Activated T-cell treated with anti-CD3 and anti-CD28 coated beads for 4 hours (primary cell): ENCODE measurements around the gene MTCH2.

Experiments
- DNase-seq: peaks from one replicate; pipeline ENCODE4 v3.0.0-alpha.2; 2020

MTCH2 gene

DNA sequence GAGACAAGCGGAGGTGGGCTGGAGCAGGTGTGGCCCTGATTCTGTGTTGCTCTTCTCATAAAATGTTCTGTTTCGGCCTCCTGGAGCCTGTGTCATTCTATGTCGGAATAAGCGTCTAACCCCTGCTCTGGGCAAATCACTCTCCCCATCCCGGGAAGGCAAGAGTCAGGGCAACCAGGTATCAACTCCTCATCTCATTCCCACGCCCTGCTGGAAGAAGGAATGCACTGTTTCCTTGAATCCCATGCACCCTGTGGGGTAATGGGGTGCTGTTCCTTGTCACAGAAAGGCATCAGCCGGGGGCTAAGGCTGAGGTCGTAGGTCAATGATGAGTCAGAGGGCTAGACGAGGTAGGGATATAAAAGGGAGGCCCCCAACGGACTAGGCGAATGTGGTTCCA lies 53.2 kb downstream of the MTCH2 start:
- DNase-seq, result no peak

DNA sequence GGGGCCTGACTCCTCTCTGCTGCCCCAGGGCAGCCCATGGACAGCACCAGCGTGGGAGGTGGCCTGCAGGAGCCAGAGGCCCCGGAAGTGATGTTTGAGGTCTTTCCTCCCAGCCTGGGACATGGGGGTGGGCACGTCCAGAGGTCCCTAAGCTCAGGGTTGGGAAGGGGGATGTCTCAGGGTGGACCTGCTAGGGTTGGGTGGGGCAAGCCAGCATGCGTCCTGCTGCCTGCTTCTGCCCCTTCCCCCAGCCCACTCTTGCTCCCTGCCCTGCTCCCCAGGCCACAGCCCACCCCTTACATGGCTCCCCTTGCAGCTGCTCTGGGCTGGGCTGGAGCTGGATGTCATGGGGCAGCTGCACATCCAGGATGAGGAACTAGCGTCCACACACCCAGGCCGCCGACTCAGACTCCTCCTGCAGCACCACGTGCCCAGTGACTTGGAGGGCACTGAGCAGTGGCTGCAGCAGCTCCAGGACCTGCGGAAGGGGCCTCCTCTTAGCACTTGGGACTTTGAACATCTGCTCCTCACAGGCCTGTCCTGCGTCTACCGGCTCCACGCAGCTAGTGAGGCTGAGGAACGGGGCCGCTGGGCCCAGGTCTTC lies 54.5 kb downstream of the MTCH2 start:
- DNase-seq, result no peak

DNA sequence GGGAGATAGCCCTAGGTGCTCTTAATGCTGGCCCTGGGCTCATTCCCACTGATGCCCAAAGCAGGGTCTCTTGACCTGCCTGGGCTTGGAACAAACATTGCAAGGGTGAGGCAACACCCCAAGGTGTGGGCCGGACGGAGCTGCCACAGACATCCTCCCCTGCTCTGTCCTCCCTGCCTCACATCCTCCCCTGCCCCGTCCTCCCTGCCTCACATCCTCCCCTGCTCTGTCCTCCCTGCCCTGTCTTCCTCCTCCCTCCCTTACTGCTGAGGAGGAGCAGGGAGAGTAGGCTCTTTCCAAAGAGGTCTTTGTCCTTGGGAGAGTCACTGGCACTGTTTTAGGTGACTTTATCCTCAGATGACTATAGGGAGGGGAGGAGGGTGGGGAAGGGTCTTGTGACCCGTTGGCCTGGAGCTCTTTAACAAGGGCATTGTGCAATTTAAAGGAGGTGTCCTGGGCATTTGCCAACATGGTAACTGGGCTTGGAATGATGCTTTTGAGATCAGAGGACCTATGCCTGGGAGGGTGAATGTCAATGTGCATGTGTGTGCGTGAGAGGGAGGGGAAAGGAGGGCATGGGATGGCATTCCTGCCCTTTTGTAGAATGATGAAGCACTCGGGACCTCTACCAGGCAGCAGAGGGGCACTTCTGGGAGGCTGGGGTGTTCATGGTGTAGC lies 55.2 kb downstream of the MTCH2 start:
- no peak for DNase-seq

GRCh38 chr11:47586098-47586855 lies 56.1 kb downstream of the MTCH2 start, which contains the start of gene FAM180B:
Gene FAM180B (plus strand): TSS chr11:47586678. CDS start chr11:47586769, 91 bp downstream.
- DNase-seq, result no peak

DNA sequence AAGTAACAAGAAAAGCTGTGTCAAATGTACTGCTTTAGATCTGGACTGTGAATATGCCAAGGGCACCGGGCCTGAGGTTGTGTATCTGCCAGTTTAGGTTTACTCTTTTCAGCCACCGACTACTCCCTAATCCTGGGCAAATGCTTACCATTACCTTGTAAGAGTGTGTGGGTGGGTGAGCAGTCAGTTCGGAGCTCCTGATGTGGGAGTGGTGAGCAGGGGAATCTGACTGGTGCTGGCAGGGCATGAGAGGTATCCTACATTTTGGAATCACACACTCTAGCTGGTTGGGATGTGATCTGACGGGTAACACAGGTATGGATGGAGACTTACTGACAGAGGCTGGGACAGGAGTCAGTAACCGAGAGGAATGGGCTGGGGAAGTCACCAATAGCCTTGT lies 58.5 kb downstream of the MTCH2 start:
- DNase-seq, result no peak

DNA sequence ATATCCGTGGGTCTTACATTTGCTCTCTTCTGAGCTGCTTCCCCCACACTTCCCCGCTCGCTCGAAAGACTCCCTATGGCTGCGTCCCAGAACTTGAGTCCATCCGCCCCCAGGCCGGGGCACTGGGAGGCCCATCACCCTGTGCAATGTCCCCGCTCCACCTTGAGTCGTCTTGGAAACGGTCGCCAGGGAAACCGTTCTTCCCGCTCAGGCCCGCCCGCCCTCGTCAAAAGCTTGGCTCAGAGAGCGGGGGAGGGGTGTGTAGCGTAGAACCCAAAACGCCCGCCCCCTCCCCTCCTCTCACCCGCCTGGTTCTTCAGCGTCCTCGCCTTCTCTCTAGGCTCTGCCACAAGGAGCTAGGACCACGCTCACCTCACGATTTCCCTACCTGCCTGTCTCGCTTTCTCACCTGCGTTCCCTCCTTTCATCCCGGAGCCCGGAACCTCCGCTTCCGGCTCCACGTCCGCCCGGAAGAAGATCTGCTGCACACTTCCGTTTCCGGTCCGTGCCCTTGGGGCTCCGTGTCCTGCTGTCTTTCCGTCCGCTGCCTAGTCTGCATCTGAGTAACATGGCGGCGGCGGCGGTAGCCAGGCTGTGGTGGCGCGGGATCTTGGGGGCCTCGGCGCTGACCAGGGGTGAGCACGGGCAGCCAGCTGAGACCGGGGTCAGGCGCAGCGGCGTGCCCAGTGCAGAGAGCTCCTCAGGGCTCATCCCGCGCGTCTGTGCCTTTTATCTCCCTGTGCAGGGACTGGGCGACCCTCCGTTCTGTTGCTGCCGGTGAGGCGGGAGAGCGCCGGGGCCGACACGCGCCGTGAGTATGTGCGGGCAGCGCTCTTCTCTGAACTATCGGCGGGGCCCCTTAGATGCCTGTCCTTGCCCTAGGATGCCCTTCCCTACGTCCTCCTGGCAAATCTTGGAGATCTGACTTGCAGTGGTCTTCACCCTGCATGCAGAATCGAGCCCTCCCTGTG lies 63.5 kb downstream of the MTCH2 start, which contains the start of the genes KBTBD4 and NDUFS3:
TSS of gene KBTBD4 (minus strand) at position 447 of the 971 bp plus-strand sequence. CDS start at position 428, 19 bp downstream.
TSS of gene NDUFS3 (plus strand) at position 551 of the 971 bp plus-strand sequence. CDS start at position 569, 18 bp downstream.
- peak; percentile 88 for DNase-seq

GRCh38 chr11:47577460-47578041 lies 64.8 kb downstream of the MTCH2 start:
- no peak for DNase-seq

DNA sequence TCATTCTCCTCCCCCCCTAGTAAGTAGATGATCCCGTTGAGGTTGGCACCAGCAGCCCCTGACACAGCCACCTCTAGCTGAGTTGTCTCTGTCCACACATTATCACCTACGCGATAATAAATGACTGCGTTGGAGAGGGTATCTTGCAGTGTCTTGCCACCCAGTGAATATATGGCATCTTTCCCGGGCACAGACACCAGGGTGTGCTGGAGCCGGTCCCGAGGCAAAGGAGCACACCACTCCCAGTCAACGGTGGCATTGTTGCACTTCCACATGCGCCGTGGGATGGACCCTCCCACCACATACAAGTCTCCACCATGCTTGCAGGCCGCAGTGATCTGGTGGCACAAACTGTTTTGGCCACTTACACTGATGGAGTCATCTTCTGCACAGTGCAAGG lies 69.0 kb downstream of the MTCH2 start:
- DNase-seq, result no peak

- no peak for DNase-seq
Measured at GRCh38 chr11:47572715-47573255, 69.6 kb downstream of the MTCH2 start.

GRCh38 chr11:47571895-47572294 lies 70.5 kb downstream of the MTCH2 start:
- DNase-seq, result no peak

- no peak for DNase-seq
Measured at GRCh38 chr11:47571357-47571729, 71.0 kb downstream of the MTCH2 start.

DNA sequence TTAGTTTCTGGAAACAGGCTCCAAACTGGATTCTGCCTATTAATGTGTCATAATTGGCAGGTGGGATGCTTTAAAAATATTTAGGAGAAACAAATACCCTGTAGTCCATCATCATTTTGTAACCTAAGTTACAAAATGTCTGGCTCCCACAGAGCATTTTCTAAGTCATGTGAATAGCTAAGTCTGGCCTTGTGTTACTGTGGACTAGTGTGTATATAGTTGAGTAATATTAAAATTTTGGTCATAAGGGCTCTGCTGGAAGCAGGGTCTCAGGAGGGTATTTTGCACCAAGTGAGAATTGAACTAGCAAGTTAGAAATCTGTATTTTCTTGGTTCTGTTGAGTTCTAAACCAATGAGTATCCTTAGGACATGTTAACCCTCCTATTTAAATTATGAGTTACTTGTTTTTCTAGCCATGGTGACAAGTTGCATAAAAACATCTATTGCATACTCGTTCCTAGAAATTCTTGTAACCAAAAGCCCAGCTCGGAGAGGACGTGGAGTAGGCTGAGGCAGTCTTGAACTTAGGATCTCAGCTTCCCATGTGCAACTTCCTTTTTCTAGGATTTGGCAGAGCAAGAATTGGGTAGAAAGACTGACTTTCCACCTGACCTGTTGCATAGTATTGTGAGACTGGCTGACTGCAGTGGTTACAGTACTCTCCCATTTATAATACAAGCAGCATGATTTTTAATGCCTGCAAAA lies 71.6 kb downstream of the MTCH2 start:
- no peak for DNase-seq

- no peak for DNase-seq
Measured at GRCh38 chr11:47569646-47570045, 72.7 kb downstream of the MTCH2 start.
